Stomach (tissue), 9 donors: ENCODE results near the gene PCDHGA6. TPM values are rescaled to one million over a fixed set of nuclear protein-coding genes. Genes with fewer than 3 reads are reported as not detected.

Experiments
- DNase-seq, 2 donors: peaks; one replicate each; pipeline versions ENCODE4 v3.0.0 to v3.0.0-alpha.2; 2013 to 2019
- H3K27ac ChIP-seq, 5 donors: fragments of 200-600 bp in 4 of 5; sonication (generic) in 4 of 5; one replicate each; pipeline ENCODE4 v1.5.1; 2013 to 2019; ENCODE audit warnings: mild to moderate bottlenecking in 1 of 5, moderate library complexity in 1 of 5
- H3K27me3 ChIP-seq, 3 donors: fragments of 200-600 bp; sonication (generic); one replicate each; pipeline ENCODE4 v1.5.1; 2017 to 2019; ENCODE audit warnings: mixed run types in 1 of 3
- H3K36me3 ChIP-seq, 4 donors: fragments of 200-600 bp; sonication (generic); 1 replicate in 3 of 4; 2 replicates in 1 of 4; pipeline ENCODE4 v1.5.1; 2016 to 2019
- H3K4me1 ChIP-seq, 4 donors: fragments of 200-600 bp; sonication (generic); one replicate each; pipeline ENCODE4 v1.5.1; 2016 to 2019
- H3K4me3 ChIP-seq, 4 donors: fragments of 200-600 bp; sonication (generic) in 3 of 4; one replicate each; pipeline ENCODE4 v1.5.1; 2016 to 2019; ENCODE audit warnings: mild to moderate bottlenecking in 1 of 4
- H3K9me3 ChIP-seq, 4 donors: fragments of 200-600 bp; sonication (generic); one replicate each; pipeline ENCODE4 v1.5.1; 2016 to 2019
- EP300 ChIP-seq: sonication (generic); formaldehyde crosslinking; IDR thresholded peaks from one replicate; pipeline ENCODE4 v1.6.1; 2017; ENCODE audit warnings: antibody characterized with exemption
- POLR2A ChIP-seq, 4 donors: fragments of 450-650 bp; IDR thresholded peaks; one replicate each; pipeline ENCODE4 v1.6.1; 2016; ENCODE audit warnings: antibody characterized with exemption in 4 of 4, control low read depth in 2 of 4, mild to moderate bottlenecking in 1 of 4, moderate library complexity in 1 of 4
- POLR2AphosphoS5 ChIP-seq, 3 donors: sonication (generic); formaldehyde crosslinking; IDR thresholded peaks; one replicate each; pipeline ENCODE4 v1.6.1; 2016; ENCODE audit warnings: antibody characterized with exemption in 3 of 3
- WGBS, 5 donors: extraction: QIAGEN DNeasy Blood & Tissue Kit in 3 of 5; methylation state at CpG; one replicate each; pipeline versions ENCODE4 v1.1.5 to v1.1.7; 2013 to 2018; 5-methylcytosine and 5-hydroxymethylcytosine counted together
- intact Hi-C: fragments of 100-400 bp; cut with DNase I; formaldehyde crosslinking; loops from one replicate; pipeline ENCODE4 v1.15.1; 2023; ENCODE audit warnings: low total_unique reads
- polyA plus RNA-seq, 3 donors: library from polyadenylated mRNA; stranded (reverse); fragments of 200-250 nt; gene quantifications; one replicate each; pipeline ENCODE4 v1.2.3, GENCODE V29; 2013
- total RNA-seq, 5 donors: library from RNA; depleted of rRNA; stranded (reverse); fragments of >200 nt; gene quantifications; one replicate each; pipeline versions ENCODE4 v1.1.0 to v1.2.3, GENCODE V29; 2014 to 2016
- TF ChIP-seq, protein P1 (sequence below), 7 experiments: fragments of 450-650 bp in 4 of 7; fragments of 200-600 bp in 3 of 7; sonication (generic) in 3 of 7; IDR thresholded peaks; one replicate each; pipeline ENCODE4 v1.5.1; 2016 to 2019; ENCODE audit warnings: antibody characterized with exemption in 7 of 7, control low read depth in 2 of 7, mild to moderate bottlenecking in 1 of 7
- donor health status: healthy with polysubstance abuse.
- donor health status: Bipolar disorder and iron deficiency.
- donor health status: healthy.

PCDHGA6 gene
- total and polyA plus RNA-seq, 8 donors = 0.06 to 4.4 (median 0.58) TPM; not detected in 1

- intact Hi-C loops = no loop called here
- Histone ChIP-seq H3K4me1 (no peaks in the 10 kb centered on the region), H3K9me3 (peaks cover 60 to 97% (median 97%) of the 10 kb centered on the region in 4 donors), H3K27ac (no peak overlapping the region), H3K36me3 (peaks cover 0 to 5% (median 0%) of the 10 kb centered on the region in 4 donors), H3K4me3 (no peak overlapping the region), H3K27me3 (peaks cover 5 to 83% (median 40%) of the 10 kb centered on the region in 3 donors)
- no peak for DNase-seq
- TF ChIP-seq POLR2A (IDR thresholded peaks at IDR 0.05) = no peak
- TF ChIP-seq, protein P1, sequence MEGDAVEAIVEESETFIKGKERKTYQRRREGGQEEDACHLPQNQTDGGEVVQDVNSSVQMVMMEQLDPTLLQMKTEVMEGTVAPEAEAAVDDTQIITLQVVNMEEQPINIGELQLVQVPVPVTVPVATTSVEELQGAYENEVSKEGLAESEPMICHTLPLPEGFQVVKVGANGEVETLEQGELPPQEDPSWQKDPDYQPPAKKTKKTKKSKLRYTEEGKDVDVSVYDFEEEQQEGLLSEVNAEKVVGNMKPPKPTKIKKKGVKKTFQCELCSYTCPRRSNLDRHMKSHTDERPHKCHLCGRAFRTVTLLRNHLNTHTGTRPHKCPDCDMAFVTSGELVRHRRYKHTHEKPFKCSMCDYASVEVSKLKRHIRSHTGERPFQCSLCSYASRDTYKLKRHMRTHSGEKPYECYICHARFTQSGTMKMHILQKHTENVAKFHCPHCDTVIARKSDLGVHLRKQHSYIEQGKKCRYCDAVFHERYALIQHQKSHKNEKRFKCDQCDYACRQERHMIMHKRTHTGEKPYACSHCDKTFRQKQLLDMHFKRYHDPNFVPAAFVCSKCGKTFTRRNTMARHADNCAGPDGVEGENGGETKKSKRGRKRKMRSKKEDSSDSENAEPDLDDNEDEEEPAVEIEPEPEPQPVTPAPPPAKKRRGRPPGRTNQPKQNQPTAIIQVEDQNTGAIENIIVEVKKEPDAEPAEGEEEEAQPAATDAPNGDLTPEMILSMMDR (IDR thresholded peaks at IDR 0.05) = no peak
- TF ChIP-seq EP300 = no peak
- no peak for TF ChIP-seq POLR2AphosphoS5 (IDR thresholded peaks at IDR 0.05)
Measured at GRCh38 chr5:141362719-141363118, 11.0 kb upstream of the PCDHGA6 start.

DNA sequence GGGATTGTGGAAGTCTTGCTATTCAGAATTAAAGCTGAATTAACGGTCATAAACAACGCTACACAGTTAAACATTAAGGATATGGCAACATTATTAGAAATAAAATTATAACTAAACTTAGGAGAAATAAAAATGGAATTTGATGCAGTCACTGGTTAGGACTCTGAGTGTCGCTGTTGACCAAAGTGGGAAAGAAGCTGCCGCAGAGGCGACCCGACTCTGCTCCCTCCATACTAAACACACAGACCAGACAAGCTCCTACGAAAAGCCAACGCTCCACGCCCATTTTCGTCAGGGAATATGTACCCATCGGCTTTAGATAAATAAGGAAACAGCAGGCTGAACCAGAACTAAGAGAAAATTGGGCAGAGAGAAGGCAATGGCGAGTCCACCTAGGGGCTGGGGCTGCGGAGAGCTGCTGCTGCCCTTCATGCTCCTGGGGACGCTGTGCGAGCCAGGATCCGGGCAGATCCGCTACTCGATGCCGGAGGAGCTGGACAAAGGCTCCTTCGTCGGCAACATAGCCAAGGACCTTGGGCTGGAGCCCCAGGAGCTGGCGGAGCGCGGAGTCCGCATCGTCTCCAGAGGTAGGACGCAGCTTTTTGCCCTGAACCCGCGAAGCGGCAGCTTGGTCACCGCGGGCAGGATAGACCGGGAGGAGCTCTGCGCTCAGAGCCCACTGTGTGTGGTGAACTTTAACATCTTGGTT, 9.6 kb upstream of the PCDHGA6 start, which contains the start of gene PCDHGA5:
TSS of gene PCDHGA5 (plus strand) at position 211 of the 709 bp plus-strand sequence. CDS start at position 380, 169 bp downstream.
- 16 to 28% (median 19%) methylated on average over 32 to 34 of the region's 34 CpGs for WGBS, 5 donors
- TF ChIP-seq POLR2A (IDR thresholded peaks at IDR 0.05) = no peak
- TF ChIP-seq EP300 = no peak
- TF ChIP-seq, protein P1 (IDR thresholded peaks at IDR 0.05) = no peak
- TF ChIP-seq POLR2AphosphoS5 (IDR thresholded peaks at IDR 0.05) = no peak

GRCh38 chr5:141366016-141366896, 7.4 kb upstream of the PCDHGA6 start:
- no peak overlapping the region for H3K27ac ChIP-seq
- no peak overlapping the region for H3K4me3 ChIP-seq
- intact Hi-C loops = no loop called here
- 31 to 45% (median 32%) methylated on average over 30 to 46 of the region's 46 CpGs for WGBS, 5 donors
- H3K27me3 ChIP-seq = peaks cover 3 to 79% (median 45%) of the 10 kb centered on the region in 3 donors
- DNase-seq = no peak
- no peaks in the 10 kb centered on the region for H3K4me1 ChIP-seq
- peaks cover 0 to 4% (median 0%) of the 10 kb centered on the region in 4 donors for H3K36me3 ChIP-seq
- H3K9me3 ChIP-seq = peaks cover 57 to 100% (median 86%) of the 10 kb centered on the region in 4 donors
- TF ChIP-seq, protein P1 (IDR thresholded peaks at IDR 0.05) = no peak
- TF ChIP-seq POLR2A (IDR thresholded peaks at IDR 0.05) = no peak
- TF ChIP-seq POLR2AphosphoS5 (IDR thresholded peaks at IDR 0.05) = no peak
- no peak for TF ChIP-seq EP300

More for the DNA sequence above, 9.6 kb upstream of the PCDHGA6 start, which contains the start of gene PCDHGA5:
- peaks cover 61 to 100% (median 88%) of the 10 kb centered on the region in 4 donors for H3K9me3 ChIP-seq
- H3K27me3 ChIP-seq = peaks cover 5 to 79% (median 40%) of the 10 kb centered on the region in 3 donors
- DNase-seq = peak in 1 of 2 donors; percentile 22
- H3K4me3 ChIP-seq = no peak within 1 kb of the TSS
- peaks cover 0 to 5% (median 0%) of the 10 kb centered on the region in 4 donors for H3K36me3 ChIP-seq
- no peak within 1 kb of the TSS for H3K27ac ChIP-seq
- intact Hi-C loops = no loop called here
- no peaks in the 10 kb centered on the region for H3K4me1 ChIP-seq
